Duodenal mucosa (tissue), 2 donors: ENCODE results near the gene ORC4.

ENCODE experiments used
- H3K27ac ChIP-seq: one replicate; pipeline ENCODE4 v1.7.0; 2013; ENCODE audit warnings: low read depth, low read length
- H3K27me3 ChIP-seq, 2 donors: one replicate each; pipeline ENCODE4 v1.7.0; 2013; ENCODE audit warnings: low read length in 2 of 2, control low read depth in 1 of 2; ENCODE audit not compliant: insufficient read depth in 2 of 2, control insufficient read depth in 1 of 2
- H3K36me3 ChIP-seq, 2 donors: one replicate each; pipeline ENCODE4 v1.7.0; 2013; ENCODE audit warnings: low read length in 2 of 2, control low read depth in 1 of 2; ENCODE audit not compliant: insufficient read depth in 2 of 2, control insufficient read depth in 1 of 2
- H3K4me1 ChIP-seq, 2 donors: one replicate each; pipeline ENCODE4 v1.7.0; 2013; ENCODE audit warnings: low read length in 2 of 2, control low read depth in 1 of 2; ENCODE audit not compliant: insufficient read depth in 2 of 2, control insufficient read depth in 1 of 2
- H3K4me3 ChIP-seq, 2 donors: one replicate each; pipeline ENCODE4 v1.7.0; 2013; ENCODE audit warnings: low read length in 2 of 2, low read depth in 1 of 2
- H3K9ac ChIP-seq, 2 donors: one replicate each; pipeline ENCODE4 v1.7.0; 2013; ENCODE audit warnings: low read length in 2 of 2, low read depth in 1 of 2
- H3K9me3 ChIP-seq, 2 donors: one replicate each; pipeline ENCODE4 v1.7.0; 2013; ENCODE audit warnings: low read length in 2 of 2, control low read depth in 1 of 2; ENCODE audit not compliant: control insufficient read depth in 1 of 2

The ORC4 gene

DNA sequence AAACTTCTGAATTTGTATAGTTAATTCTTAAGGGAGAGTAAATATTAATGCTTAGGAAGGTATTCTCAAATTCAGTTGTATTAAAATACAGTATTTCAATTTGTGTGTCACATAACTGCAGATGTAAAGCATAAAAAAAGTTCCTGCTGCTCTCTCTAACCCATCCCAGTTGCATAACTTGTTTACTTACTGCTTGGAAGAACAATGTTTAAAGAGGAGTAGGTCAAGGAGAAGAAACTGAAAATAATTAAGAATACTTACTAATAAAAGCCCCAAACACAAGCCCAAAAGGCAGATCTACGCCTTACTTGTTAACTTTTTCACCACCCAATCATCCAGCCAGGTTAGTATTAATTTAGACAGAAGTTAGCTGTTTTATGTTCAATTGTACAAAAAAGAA, 81.2 kb downstream of the ORC4 start:
- Histone ChIP-seq H3K9me3 (no peaks in the 10 kb centered on the region), H3K27me3 (no peaks in the 10 kb centered on the region), H3K27ac (no peak overlapping the region), H3K36me3 (peaks cover 11 to 20% of the 10 kb centered on the region in 2 donors), H3K9ac (no peak overlapping the region), H3K4me3 (no peak overlapping the region), H3K4me1 (no peaks in the 10 kb centered on the region)

DNA sequence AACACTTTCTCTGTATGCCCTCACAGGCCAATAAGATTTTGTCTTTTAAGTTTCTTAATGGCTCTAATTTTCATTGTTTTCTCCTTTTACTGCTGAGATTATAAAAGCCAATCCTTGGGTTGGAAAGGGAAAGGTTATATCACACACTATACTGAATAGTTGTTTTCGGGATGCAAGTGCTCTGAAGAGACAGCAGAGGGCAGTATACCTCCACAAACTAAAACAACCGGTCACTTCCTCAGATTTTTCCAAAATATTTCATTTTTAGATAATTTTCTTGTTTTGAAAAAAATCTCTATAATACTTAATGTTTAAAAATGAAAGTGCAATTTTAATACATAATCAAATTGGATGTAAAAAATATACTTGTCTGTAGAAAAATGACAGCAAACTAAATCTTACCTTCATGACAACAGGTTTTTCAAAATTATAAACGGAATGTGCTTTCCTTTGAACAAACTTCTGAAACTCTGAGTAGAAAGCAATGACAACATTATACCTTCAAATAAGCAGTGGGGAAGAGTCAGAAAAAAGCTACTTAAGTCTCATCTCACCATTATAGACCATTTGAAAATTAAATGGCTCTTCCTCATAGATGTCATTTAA, 82.7 kb downstream of the ORC4 start:
- Histone ChIP-seq H3K36me3 (peaks cover 9 to 27% of the 10 kb centered on the region in 2 donors), H3K27ac (no peak overlapping the region), H3K4me3 (no peak overlapping the region), H3K9ac (no peak overlapping the region), H3K27me3 (no peaks in the 10 kb centered on the region), H3K9me3 (no peaks in the 10 kb centered on the region), H3K4me1 (no peaks in the 10 kb centered on the region)

- no peak overlapping the region for H3K27ac ChIP-seq
- peaks cover 9 to 28% of the 10 kb centered on the region in 2 donors for H3K36me3 ChIP-seq
Observed at GRCh38 chr2:147934881-147935620, 85.5 kb downstream of the ORC4 start.

GRCh38 chr2:147933931-147934330, 86.6 kb downstream of the ORC4 start:
- H3K9me3 ChIP-seq: no peaks in the 10 kb centered on the region
- no peak overlapping the region for H3K27ac ChIP-seq
- H3K4me1 ChIP-seq: no peaks in the 10 kb centered on the region
- no peak overlapping the region for H3K4me3 ChIP-seq
- no peaks in the 10 kb centered on the region for H3K27me3 ChIP-seq
- H3K9ac ChIP-seq: no peak overlapping the region
- H3K36me3 ChIP-seq: peaks cover 9 to 33% of the 10 kb centered on the region in 2 donors

More at GRCh38 chr2:147934881-147935620, 85.5 kb downstream of the ORC4 start:
- no peaks in the 10 kb centered on the region for H3K9me3 ChIP-seq
- no peak overlapping the region for H3K4me3 ChIP-seq
- no peak overlapping the region for H3K9ac ChIP-seq
- H3K4me1 ChIP-seq: no peaks in the 10 kb centered on the region
- H3K27me3 ChIP-seq: no peaks in the 10 kb centered on the region

DNA sequence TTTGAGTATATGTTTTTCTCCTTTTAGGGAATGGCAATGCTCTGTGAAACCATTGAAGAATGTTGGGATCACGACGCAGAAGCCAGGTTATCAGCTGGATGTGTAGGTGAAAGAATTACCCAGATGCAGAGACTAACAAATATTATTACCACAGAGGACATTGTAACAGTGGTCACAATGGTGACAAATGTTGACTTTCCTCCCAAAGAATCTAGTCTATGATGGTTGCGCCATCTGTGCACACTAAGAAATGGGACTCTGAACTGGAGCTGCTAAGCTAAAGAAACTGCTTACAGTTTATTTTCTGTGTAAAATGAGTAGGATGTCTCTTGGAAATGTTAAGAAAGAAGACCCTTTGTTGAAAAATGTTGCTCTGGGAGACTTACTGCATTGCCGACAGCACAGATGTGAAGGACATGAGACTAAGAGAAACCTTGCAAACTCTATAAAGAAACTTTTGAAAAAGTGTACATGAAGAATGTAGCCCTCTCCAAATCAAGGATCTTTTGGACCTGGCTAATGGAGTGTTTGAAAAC, 93.4 kb downstream of the ORC4 start:
- H3K4me3 ChIP-seq: no peak overlapping the region
- H3K4me1 ChIP-seq: no peaks in the 10 kb centered on the region
- H3K9me3 ChIP-seq: no peaks in the 10 kb centered on the region
- H3K36me3 ChIP-seq: peaks cover 8 to 25% of the 10 kb centered on the region in 2 donors
- no peak overlapping the region for H3K9ac ChIP-seq
- H3K27me3 ChIP-seq: no peaks in the 10 kb centered on the region
- H3K27ac ChIP-seq: no peak overlapping the region

DNA sequence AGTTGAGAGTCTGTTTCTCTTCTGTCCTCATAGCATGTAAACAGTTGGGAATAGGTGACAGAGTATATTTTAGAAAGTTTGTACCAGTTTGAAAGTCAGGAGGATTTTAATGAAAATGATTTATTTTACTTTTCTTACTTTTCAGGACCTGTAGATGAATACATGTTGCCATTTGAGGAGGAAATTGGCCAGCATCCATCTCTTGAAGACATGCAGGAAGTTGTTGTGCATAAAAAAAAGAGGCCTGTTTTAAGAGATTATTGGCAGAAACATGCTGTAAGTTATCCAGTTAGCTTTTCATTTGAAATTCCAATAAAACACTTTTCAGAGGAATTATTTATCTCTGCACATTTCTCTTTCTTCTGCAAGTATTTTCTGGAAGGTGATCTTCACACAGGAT, 94.7 kb downstream of the ORC4 start:
- H3K9me3 ChIP-seq: no peaks in the 10 kb centered on the region
- no peak overlapping the region for H3K9ac ChIP-seq
- H3K4me3 ChIP-seq: no peak overlapping the region
- H3K27ac ChIP-seq: no peak overlapping the region
- no peaks in the 10 kb centered on the region for H3K4me1 ChIP-seq
- no peaks in the 10 kb centered on the region for H3K27me3 ChIP-seq
- H3K36me3 ChIP-seq: peaks cover 8 to 25% of the 10 kb centered on the region in 2 donors

- H3K27me3 ChIP-seq: no peaks in the 10 kb centered on the region
Observed at GRCh38 chr2:147924647-147925046, 95.9 kb downstream of the ORC4 start.

GRCh38 chr2:147923846-147924245, 96.7 kb downstream of the ORC4 start:
- Histone ChIP-seq H3K9me3 (no peaks in the 10 kb centered on the region), H3K27ac (no peak overlapping the region), H3K36me3 (peaks cover 9 to 21% of the 10 kb centered on the region in 2 donors), H3K4me3 (no peak overlapping the region), H3K27me3 (no peaks in the 10 kb centered on the region), H3K9ac (no peak overlapping the region), H3K4me1 (no peaks in the 10 kb centered on the region)

More at GRCh38 chr2:147924647-147925046, 95.9 kb downstream of the ORC4 start:
- H3K27ac ChIP-seq: no peak overlapping the region
- no peaks in the 10 kb centered on the region for H3K4me1 ChIP-seq
- peaks cover 8 to 22% of the 10 kb centered on the region in 2 donors for H3K36me3 ChIP-seq
- H3K9ac ChIP-seq: no peak overlapping the region
- no peak overlapping the region for H3K4me3 ChIP-seq
- no peaks in the 10 kb centered on the region for H3K9me3 ChIP-seq

GRCh38 chr2:147917161-147917560, 103.4 kb downstream of the ORC4 start:
- H3K4me1 ChIP-seq: no peaks in the 10 kb centered on the region
- peaks cover 8 to 19% of the 10 kb centered on the region in 2 donors for H3K36me3 ChIP-seq
- no peak overlapping the region for H3K9ac ChIP-seq
- H3K27ac ChIP-seq: no peak overlapping the region
- no peaks in the 10 kb centered on the region for H3K9me3 ChIP-seq
- no peaks in the 10 kb centered on the region for H3K27me3 ChIP-seq
- H3K4me3 ChIP-seq: no peak overlapping the region

DNA sequence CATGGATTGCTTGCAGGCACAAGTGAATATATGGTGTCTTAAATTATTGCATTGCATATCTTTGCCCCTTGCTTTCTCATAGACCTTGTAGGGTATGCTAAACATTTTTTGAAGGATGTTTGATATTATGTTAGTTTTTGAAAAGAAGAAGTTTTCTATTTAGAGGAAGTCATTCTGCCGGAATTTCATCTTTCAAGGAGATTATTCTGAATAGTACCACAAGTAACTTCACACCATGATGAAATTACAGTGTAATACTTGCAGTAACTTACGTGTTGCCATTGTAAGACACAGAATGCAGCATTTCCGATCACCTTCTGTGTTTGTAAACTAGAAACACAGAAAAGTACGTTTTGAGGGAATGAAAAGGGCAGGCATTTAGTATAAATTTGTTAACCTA, 103.8 kb downstream of the ORC4 start:
- Histone ChIP-seq H3K27ac (no peak overlapping the region), H3K36me3 (peaks cover 8 to 19% of the 10 kb centered on the region in 2 donors), H3K9ac (no peak overlapping the region), H3K4me3 (no peak overlapping the region), H3K4me1 (no peaks in the 10 kb centered on the region), H3K27me3 (no peaks in the 10 kb centered on the region), H3K9me3 (no peaks in the 10 kb centered on the region)
